Measurements from ENCODE around the gene BAMBI.

BAMBI gene

GRCh38 chr10:28732091-28732490 is 54.8 kb downstream of the BAMBI start:
- ChIA-PET CTCF (no interaction called here), POLR2A (no interaction called here)
- no peak for TF ChIP-seq ZNF600 (tag by site-specific recombination; IDR thresholded peaks at IDR 0.05)
- TF ChIP-seq ZNF521 (tag by site-specific recombination; IDR thresholded peaks at IDR 0.05) = no peak
- TF ChIP-seq ZXDB (tag by site-specific recombination; IDR thresholded peaks at IDR 0.05) = no peak
- TF ChIP-seq ZBTB11 (tag by site-specific recombination; conservative IDR thresholded peaks at IDR 0.05; ENCODE audit: low read depth) = no peak
- TF ChIP-seq SCRT1 (tag by site-specific recombination; IDR thresholded peaks at IDR 0.05; ENCODE audit: borderline replicate concordance) = no peak
- TF ChIP-seq ZNF76 (tag by site-specific recombination; IDR thresholded peaks at IDR 0.05; ENCODE audit: borderline replicate concordance, low read depth) = no peak
- TF ChIP-seq ZNF266 (tag by site-specific recombination; IDR thresholded peaks at IDR 0.05; ENCODE audit: low read depth) = no peak
- no peak for TF ChIP-seq ZNF530 (tag by site-specific recombination; IDR thresholded peaks at IDR 0.05; ENCODE audit: low read depth)
- TF ChIP-seq GFI1B (tag by site-specific recombination; IDR thresholded peaks at IDR 0.05) = no peak

More at GRCh38 chr10:28732091-28732490, 54.8 kb downstream of the BAMBI start:
- Histone ChIP-seq H3K27ac (ENCODE audit: extremely low read depth, low read depth, low read length) (no peak overlapping the region), H3K4me3 (ENCODE audit: low read depth, low read length) (no peak overlapping the region), H3K4me1 (ENCODE audit: control insufficient read depth, insufficient read depth, low read length) (no peaks in the 10 kb centered on the region), H3K9me3 (ENCODE audit: control insufficient read depth, insufficient read depth, low read depth, low read length) (no peaks in the 10 kb centered on the region), H3K36me3 (ENCODE audit: control insufficient read depth in 2 of 2, insufficient read depth in 1 of 2, low read length in 2 of 2) (no peaks in the 10 kb centered on the region)
